SHP77 treated with DMSO at 0.1 percent for 48 hours (cell line): Measurements from ENCODE around the gene POLN.
"Not testable (repeated sequence)": the region's sequence is repeated elsewhere in the genome, so short reads cannot be mapped to it uniquely, and the experiment has no call there.

Source experiments
- DNase-seq: peaks from one replicate; lab custom pipeline; 2025; lab: John Stamatoyannopoulos, UW

The POLN gene

GRCh38 chr4:2163311-2163821 lies 78.6 kb downstream of the POLN start:
- DNase-seq, result no peak

DNA sequence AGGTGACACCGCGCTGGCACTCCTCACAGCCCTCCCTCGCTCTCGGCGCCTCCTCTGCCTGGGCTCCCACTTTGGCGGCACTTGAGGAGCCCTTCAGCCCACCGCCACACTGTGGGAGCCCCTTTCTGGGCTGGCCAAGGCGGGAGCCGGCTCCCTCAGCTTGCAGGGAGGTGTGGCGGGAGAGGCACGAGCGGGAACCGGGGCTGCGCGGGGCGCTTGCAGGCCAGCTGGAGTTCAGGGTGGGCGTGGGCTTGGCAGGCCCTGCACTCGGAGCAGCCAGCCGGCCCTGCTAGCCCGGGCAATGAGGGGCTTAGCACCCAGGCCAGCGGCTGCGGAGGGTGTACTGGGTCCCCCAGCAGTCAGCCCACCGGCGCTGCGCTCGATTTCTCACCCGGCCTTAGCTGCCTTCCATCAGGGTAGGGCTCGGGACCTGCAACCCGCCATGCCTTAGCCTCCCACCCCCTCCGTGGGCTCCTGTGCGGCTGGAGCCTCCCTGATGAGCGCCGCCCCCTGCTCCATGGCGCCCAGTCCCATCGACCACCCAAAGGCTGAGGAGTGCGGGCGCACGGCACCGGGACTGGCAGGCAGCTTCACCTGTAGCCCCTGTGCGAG lies 80.7 kb downstream of the POLN start:
- DNase-seq, result not testable (repeated sequence)

GRCh38 chr4:2159931-2160330 lies 82.0 kb downstream of the POLN start:
- no peak for DNase-seq

GRCh38 chr4:2155246-2155645 lies 86.7 kb downstream of the POLN start:
- DNase-seq, result no peak

DNA sequence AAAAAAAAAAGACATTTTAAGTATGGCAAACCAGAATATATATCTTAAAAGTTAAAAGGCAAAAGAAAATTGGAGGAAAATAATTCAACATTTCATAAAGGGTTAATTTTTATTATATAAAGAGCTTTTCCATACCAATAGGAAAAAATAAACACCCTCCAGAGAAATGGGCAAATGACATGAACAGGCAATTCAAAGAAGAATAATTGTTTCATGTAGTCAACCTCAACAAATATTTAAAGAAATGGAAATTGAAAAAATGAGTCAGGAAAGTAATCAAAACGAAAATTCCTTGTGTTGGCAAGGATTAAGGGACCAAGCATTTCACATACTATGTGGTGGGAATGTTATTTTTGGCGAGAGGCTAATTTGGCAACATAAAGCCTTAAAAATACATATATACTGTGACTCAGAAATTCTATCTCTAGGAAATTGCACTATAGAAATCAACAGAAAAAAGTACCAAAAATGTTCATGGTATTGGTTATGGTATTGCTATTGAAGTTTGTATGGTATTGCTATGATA lies 87.6 kb downstream of the POLN start:
- DNase-seq, result no peak

DNA sequence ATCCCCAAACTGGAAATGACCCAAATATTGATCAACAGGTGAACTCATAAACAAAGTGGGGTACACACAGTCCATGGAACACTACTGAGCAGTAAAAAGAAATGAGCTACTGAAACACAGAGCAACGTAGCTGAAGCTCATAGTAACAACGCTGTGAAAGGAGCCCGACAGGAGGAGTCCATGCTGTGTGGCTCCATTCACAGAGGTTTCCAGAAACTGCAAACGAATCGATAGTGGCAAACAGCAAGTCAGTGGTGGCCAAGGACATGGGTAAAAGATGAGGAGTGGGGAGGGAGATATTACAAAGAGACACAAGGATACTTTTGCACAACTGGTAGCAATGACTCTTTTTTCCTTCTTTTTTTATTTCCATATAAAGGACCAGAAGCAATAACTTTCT lies 90.4 kb downstream of the POLN start:
- DNase-seq, result no peak

DNA sequence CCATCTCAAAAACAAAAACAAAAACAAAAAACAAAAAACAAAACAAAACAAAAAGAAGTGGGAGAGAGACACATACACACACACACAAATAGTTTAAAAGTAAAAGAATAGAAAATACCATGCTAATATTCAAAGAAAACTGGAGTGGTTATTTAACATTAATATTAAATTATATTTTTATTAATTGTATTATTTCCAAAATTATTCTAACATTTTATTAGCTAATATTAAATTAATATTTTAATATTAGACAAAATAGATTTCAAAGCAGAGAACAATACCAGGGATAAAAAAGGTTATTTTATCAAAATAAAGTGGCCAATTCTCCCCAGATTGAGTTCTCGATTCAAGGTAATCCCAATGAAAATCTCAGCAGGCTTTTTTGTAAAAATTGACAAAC lies 91.8 kb downstream of the POLN start:
- DNase-seq, result no peak

GRCh38 chr4:2142630-2143427 lies 99.1 kb downstream of the POLN start:
- no peak for DNase-seq

- no peak for DNase-seq
Observed at GRCh38 chr4:2141762-2142451, 100.0 kb downstream of the POLN start.

- no peak for DNase-seq
Observed at GRCh38 chr4:2141022-2141761, 100.7 kb downstream of the POLN start.

DNA sequence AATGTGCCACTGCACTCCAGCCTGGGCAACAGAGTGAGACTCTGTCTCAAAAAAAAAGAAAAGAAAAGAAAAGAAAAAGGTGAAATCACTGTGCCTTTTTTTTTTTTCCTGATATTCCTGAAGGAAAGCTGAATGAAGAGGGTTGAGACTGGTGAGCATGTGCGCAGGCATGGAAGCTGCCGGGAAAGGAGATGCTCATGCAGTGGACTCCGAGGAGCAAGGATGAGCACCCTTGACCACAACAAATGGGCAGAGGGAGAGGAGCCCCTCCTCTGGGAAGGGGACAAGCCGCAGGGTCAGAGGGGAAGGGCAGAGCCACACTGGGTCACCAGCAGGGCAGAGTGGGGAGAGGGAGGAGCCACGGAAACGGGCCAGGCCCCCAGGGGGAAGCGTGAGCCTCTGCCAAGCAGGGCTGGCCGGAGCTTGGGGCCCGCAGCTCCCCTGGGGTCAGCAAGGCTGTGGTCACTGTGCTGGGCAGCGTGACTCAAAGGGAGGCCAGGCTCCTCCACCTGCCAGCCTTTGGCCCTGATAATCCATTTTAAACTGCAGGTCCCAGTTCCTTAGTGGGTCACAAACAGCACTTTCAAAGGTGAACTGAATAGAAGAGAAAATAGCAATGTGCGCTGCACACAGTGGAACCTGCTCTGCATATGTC lies 102.9 kb downstream of the POLN start:
- DNase-seq, result no peak

DNA sequence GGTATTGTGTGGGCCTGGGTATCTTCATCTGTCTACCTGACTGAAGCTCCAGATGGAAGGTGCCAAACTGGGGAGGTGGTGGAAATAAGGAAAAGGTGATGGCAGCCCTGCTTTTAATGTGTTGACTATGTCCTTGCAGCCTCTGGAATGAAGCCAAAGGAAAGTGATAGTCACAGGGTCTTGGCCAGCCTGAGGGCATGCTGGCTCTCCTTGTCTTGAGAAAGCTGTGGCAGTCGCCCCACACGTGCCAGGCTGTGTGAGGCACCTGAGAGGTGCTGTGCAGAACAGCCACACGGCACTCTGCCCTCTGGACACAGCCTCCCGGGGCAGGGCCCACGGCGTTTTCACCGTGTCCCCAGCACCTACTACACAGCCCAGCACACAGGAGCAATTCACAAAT lies 105.2 kb downstream of the POLN start:
- no peak for DNase-seq

DNA sequence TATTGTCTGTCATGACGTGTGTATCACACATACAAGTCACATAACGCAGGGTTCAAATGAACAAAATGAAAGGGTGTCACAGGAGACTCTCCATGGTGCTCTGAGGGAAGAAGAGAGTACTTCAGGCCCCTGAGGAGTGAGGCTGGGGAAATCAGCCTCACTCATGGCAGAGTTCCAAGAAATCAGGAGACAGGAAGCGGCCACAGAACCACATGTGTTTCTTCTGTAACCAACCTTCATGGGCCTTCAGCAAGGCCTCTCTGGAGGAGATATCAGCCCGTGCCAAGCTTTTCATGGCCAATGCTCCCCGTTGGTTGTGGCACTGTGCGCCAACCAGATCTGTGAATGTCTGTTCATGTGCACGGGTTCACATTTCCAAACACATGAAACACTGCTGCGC lies 106.8 kb downstream of the POLN start:
- no peak for DNase-seq

- no peak for DNase-seq
Observed at GRCh38 chr4:2132438-2132837, 109.5 kb downstream of the POLN start.

DNA sequence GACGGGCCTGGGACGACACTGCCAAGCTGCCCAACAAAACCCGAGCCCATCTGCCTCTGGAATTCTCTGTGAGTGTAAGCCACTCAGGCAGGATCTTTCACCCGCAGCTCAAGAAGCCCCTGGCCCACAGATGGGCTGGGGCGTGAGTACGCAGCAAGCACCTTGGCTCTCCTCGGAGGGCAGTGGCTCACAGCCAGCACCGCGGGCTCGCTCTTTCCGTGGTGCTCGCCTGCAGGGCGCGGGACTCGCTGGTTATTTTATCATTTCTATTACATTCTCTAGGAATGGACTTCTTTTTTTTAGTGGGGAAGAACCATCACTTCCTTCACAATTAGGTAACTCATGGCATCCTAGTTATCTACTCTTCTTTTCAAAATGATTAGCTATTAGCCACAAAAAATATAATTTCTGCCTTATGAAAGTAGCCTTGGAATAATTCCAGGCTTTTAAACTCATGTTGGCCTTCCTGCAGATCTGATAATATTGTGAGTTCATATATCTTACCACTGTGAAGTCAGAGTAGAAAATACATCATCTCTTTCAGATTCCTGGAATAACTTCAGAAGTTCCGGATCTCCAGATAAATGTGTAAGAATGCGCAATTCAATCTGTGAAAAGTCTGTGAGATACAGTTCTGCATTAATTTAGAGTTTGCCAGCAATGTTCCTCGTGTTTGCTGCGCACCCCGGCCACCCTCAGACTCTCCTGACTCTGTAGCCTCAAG lies 114.2 kb downstream of the POLN start:
- no peak for DNase-seq

DNA sequence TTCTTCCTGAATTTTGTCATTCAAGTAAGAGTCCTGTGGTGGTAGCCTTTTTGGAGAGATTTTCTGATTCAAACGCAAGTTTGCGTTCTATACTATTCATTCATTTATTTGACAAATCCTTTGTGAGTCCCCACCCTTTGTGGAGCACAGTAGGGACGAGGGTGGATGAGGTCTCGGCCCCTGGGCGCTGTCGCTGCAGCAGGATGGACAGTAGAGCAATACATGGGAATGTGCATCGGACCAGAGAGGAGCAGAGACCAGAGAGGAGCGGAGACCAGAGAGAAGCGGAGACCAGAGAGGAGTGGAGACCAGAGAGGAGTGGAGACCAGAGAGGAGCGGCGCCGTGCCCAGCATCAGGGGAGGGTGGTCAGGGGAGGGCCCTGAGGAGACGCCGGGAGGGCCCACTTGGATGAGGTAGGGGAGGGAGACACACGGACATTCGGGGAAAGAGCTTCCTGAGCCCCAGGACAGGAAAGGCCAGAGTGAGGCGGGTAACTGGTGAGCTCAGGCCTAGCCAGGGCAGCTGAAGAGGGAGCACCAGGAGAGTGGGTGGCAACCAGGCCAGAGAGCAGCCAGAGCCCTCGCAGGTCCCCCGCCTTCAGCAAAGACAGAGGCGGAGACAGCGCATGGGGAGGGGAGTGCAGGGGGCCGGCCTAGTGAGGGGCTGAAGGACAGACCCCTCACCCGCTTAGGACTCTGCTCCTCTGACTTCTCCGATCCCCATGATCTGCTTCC lies 115.4 kb downstream of the POLN start:
- DNase-seq, result no peak

- DNase-seq, result no peak
Observed at GRCh38 chr4:2125831-2126230, 116.1 kb downstream of the POLN start.

- DNase-seq, result no peak
Observed at GRCh38 chr4:2125023-2125422, 116.9 kb downstream of the POLN start.

DNA sequence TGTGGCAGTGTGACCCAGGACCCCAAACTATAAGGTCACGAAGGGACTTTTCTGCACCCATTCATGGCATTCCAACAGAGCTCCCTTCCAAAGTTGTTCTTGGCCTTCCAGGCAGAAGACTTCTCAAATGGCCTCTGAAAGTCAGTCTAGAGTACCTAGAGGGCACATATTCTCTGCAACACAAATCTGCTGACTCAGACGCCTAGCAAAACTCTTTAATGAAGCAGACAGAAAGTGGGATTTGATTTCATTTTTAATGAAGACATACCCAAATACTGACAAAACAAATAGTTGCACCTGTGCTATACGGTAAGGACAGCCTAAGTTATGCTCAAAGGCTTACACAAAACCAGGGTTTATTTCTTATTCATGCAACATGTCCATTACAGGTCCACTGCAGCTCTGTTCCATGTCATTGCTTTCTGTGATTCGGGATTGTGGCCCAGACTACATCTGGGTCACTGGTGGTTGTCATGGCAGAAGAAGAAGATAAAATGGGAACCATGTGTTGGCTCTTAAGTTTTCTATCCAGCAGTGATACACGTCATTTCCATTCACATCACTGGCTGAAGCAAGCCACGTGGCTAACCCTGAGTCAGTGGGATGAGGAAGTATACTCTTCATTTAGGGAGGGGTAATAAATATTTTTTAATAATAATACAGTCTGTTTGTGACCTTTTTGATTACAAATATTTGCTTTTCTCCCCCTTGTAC lies 125.1 kb downstream of the POLN start:
- no peak for DNase-seq
